Skin epidermis (tissue), 12 donors: ENCODE results near the gene CYP2A6.

ENCODE experiments used
- H3K27ac ChIP-seq, 21 experiments: fragments of 200-600 bp; sonication (generic) in 11 of 21; one replicate each; pipeline ENCODE4 v1.5.0; 2020; ENCODE audit warnings: mild to moderate bottlenecking in 3 of 21, inconsistent platforms in 2 of 21, moderate library complexity in 2 of 21
- H3K4me3 ChIP-seq, 7 experiments: fragments of 200-600 bp; sonication (generic) in 2 of 7; one replicate each; pipeline ENCODE4 v1.5.0; 2020; ENCODE audit warnings: inconsistent platforms in 2 of 7, mild to moderate bottlenecking in 2 of 7, moderate library complexity in 1 of 7

The CYP2A6 gene

DNA sequence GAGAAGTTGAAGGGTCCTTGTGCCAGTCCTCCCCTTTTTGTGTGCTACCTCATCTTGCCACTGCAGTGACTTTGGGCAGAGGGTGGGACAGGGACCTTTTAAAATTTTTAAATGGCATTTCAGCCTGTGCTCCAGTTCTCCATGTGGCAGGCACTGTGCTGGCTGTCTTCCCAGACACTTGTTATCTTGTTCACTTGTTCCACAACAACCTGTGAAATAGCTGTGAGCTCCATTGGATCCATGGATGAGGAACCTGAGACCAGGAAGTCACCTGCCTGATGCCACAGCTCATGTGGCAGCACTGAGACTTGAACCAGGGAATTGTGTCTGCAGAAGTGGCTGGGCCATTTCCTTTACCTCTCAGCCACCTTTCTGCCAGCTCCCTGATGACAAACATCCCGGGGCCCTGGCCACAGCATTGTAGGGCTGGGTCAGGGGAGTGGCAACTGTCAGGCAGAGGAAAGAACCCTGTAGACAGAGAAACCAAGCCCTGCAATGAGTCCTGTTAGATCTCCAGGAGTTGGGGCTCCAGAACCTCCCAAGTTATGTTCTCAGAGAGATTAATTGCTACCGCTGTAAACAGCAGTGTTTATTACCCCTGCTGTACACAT, 44.9 kb downstream of the CYP2A6 start:
- peak overlapping the region in 19 of 21 experiments; percentile 0 to 98 (median 80) for H3K27ac ChIP-seq
- no peak overlapping the region for H3K4me3 ChIP-seq

DNA sequence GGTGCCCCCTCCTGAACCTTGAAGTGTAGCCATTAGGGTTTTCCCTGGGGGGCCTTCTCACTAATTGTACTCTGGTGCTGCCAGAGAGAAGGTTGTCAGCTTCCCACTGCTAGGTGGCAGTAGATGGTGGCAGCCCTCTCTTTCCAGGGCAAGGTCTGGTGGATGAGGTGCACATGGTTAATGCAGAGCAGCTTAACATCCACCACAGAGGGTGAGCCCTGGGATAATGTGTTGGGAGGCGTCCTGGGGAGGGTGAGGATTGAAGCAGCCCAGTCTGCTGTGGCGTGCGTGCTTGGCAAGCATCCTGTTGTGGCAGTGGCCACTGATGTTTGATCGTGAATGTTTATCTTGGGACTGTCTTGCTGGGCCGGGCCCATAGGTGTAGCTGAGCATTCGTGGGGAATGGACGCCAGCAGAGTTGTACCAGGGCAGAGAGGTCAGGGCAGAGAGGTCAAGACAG, 45.4 kb downstream of the CYP2A6 start:
- peak overlapping the region in 18 of 21 experiments; percentile 0 to 98 (median 81) for H3K27ac ChIP-seq
- H3K4me3 ChIP-seq, result no peak overlapping the region

DNA sequence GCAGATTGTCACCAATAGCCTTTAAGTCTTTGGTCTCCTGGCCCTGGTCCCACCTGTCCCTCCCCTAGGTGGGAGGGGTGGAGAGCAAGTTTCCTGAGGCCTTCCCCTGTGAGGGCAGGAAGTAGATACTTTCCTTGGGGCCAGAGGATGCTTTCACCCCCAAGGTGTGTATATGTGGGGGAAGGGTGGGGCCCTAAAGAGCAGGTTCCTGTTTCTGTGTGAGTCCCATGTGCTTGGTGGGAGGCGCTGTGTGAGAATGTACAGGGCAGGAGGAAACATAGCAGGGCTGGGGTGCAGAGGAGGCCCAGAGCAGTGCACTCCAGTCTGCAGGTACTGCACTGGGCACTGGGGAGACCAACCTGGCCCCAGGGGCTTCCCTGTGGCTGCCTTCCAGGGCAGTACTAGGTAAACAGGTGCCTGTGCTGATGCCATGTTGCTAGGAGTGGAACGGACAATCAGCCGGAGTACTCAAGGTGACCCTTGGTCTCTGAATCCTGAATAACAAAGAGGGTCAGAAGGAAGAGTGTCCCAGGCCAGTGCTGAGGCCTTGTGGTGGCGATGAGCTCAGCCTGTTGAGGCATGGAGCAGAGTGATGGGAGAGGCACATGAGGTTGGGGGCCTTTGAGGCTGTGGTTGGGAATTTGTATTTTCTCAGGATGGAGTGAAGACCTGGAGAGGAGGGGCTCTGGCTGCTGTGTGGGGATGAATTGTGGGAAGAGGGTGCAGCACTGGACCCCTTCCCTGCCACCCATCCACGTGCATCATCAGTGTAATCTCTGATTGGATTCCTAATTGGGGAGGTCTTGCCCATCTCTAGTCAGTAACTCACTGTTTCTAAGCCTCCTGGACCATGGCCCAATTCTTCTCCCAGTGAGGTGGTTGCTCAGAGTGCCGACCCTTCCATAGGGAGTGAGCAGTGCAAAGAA, 46.1 kb downstream of the CYP2A6 start:
- Histone ChIP-seq H3K4me3 (no peak overlapping the region), H3K27ac (peak overlapping the region in 19 of 21 experiments; percentile 29 to 98 (median 80))

DNA sequence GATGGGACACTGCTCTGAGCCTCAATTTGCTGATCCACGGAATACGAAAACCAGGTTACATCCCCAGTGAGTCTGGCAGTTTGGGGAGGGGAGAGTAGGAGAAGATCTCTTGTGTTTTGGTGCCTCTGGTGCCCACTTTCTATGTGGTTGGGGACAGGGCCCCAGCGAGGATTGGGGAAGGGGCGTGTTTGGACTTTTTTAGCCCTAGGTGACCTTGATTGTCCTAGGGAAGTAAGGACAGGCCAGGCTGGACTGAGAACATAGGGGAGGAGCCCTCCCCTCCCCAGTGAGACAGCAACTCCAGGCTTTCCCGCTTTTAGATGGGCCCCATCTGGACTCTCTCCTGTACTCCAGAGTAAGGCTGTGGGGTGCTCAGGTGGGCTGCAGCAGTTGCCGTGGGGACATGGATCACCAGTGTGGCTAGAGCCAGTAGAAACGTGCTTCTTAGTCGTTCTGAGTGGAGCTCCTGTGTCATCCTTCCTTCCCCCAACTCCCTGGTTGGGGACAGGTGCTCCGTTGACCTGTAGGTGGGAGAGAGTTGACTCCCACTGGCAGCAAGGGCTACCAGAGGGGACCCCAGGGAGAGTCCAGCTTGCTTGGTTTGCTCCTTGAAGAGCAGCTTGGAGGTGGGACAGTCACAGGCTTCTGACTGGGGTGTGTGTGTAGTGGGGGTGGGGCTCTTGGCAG, 46.9 kb downstream of the CYP2A6 start:
- Histone ChIP-seq H3K27ac (peak overlapping the region in 19 of 21 experiments; percentile 29 to 98 (median 78)), H3K4me3 (peak overlapping the region in 1 of 7 experiments; percentile 13)

DNA sequence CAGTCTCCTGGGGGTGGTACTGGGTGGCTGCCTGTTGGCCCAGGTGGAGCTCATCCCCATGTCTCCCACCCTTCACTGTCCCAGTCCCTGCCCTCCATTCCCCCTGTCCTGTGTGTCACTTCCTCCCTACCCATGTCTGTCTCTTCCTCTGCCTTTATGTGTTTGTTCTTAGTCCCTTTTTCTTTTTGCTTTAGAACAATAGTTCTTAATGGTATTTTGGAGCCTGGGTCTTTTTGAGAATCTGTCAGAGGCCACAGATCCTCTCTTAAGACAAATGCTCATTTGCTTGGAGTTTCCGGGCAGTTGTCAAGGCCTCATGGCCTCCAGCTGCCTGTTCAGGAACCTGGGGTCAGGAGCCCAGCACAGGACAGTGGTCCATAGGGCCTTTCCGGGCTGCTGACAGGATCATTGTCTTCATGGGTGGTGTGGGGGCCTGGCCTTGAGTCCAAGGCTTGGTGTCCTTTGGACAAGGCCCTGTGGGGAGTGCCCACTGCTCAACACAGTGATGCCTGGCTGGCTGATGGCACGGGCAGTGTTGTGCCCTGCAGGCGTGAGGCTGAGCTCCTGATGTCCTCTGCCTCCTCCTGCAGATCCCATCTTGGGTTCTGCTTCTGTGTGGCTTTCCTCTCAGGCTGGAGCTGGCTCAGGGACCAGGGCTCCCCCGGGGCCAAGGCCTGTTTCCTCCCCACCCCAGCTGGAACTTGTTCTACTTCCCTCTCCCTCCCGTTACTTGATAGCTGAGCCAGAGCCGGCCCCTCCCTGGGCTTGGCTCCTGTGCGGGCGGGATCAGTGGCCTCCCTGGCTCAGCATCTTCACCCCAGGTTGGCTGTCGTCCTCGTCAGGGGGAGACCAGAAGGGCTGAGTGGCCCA, 47.7 kb downstream of the CYP2A6 start:
- peak overlapping the region in 2 of 7 experiments; percentile 13 to 18 for H3K4me3 ChIP-seq
- H3K27ac ChIP-seq, result peak overlapping the region in 20 of 21 experiments; percentile 29 to 98 (median 77)

DNA sequence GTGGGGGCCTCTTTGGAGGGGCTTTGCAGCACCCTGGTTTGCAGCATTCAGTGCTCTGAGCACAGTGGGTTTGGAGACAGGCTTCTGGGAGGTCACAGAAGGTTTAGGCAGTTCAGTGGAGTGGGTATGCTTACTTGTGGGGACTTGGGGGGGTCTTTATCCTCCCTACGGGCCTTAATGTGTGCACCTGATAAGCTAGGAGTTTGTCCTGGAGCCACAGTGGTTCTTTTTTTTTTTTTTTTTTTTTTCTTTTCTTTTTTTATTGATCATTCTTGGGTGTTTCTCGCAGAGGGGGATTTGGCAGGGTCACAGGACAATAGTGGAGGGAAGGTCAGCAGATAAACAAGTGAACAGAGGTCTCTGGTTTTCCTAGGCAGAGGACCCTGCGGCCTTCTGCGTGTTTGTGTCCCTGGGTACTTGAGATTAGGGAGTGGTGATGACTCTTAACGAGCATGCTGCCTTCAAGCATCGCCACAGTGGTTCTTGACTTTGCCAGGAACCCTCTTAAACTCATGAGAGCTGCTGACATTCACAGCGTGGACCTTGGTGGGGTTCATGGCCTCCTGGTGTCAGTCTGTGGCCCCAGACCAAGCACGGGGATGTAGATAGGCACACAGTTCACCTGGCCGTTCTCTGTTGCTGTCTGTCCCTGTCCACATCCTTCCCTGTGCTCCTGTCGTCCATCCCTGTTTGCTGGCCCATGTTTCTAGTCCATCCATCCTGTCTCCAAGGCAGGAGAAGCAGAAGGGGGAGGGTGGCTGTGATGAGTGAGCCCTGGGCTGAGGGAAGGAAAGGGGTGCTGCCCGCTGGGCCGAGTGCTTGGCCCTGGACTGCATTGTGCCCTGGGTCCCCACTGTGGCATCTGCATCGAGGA, 48.6 kb downstream of the CYP2A6 start:
- Histone ChIP-seq H3K4me3 (peak overlapping the region in 2 of 7 experiments; percentile 73 to 93), H3K27ac (peak overlapping the region in 18 of 21 experiments; percentile 34 to 99 (median 92))

DNA sequence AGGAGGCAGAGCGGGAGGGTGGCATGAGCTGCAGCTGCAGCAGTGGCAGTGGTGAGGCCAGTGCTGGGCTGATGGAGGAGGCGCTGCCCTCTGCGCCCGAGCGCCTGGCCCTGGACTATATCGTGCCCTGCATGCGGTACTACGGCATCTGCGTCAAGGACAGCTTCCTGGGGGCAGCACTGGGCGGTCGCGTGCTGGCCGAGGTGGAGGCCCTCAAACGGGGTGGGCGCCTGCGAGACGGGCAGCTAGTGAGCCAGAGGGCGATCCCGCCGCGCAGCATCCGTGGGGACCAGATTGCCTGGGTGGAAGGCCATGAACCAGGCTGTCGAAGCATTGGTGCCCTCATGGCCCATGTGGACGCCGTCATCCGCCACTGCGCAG, 49.3 kb downstream of the CYP2A6 start:
- peak overlapping the region in 5 of 7 experiments; percentile 69 to 96 (median 92) for H3K4me3 ChIP-seq

DNA sequence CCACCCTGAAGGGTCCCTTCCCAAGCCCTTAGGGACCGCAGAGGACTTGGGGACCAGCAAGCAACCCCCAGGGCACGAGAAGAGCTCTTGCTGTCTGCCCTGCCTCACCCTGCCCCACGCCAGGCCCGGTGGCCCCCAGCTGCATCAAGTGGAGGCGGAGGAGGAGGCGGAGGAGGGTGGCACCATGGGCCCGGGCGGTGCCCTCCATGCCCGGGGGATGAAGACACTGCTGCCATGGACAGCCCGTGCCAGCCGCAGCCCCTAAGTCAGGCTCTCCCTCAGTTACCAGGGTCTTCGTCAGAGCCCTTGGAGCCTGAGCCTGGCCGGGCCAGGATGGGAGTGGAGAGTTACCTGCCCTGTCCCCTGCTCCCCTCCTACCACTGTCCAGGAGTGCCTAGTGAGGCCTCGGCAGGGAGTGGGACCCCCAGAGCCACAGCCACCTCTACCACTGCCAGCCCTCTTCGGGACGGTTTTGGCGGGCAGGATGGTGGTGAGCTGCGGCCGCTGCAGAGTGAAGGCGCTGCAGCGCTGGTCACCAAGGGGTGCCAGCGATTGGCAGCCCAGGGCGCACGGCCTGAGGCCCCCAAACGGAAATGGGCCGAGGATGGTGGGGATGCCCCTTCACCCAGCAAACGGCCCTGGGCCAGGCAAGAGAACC, 49.8 kb downstream of the CYP2A6 start:
- H3K27ac ChIP-seq, result peak overlapping the region in 20 of 21 experiments; percentile 78 to 99 (median 97)

More for the DNA sequence above, 49.3 kb downstream of the CYP2A6 start:
- H3K27ac ChIP-seq, result peak overlapping the region in 18 of 21 experiments; percentile 7 to 99 (median 97)

DNA sequence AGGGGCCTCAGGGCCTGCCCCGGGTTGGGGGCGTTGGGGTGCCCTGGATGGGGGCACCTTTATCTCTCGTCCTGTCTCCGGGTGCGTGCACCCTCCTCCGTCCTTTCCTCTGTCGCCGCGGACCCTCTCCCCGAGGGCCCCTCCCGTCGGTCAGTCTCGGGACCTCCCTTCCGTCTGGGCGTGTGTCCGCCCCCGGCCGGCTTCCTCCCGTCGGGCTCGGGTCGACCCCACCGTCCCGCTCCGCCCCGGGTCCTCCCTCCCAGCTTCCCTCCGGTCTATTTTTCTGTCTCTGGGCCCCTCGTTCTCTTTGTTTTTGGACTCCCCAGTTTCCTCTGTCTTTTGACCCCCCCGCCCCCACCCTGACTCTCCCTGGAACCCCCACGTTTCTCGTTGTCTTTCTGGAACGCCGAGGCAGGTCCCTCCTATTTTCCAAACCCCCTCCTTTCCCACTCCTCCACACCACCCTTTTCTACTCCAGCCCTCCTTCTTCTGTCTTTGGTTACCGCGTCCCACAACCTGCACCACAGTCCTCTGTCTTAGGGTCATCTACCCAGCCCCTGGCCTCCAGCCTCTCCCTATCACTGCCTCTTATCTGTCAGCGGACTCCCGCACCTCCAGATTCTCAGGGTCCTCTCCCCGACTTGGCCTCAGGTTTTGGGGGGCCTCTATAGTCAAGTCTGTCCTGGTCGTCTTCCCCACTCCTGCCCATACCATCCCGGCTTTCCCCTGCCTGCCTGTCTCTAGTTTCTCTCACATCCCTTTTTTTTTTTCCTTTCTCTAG, 50.5 kb downstream of the CYP2A6 start:
- H3K27ac ChIP-seq, result peak overlapping the region; percentile 78 to 99 (median 97)
- H3K4me3 ChIP-seq, result peak overlapping the region; percentile 69 to 97 (median 93)

More for the DNA sequence above, 49.8 kb downstream of the CYP2A6 start:
- peak overlapping the region; percentile 69 to 97 (median 93) for H3K4me3 ChIP-seq

DNA sequence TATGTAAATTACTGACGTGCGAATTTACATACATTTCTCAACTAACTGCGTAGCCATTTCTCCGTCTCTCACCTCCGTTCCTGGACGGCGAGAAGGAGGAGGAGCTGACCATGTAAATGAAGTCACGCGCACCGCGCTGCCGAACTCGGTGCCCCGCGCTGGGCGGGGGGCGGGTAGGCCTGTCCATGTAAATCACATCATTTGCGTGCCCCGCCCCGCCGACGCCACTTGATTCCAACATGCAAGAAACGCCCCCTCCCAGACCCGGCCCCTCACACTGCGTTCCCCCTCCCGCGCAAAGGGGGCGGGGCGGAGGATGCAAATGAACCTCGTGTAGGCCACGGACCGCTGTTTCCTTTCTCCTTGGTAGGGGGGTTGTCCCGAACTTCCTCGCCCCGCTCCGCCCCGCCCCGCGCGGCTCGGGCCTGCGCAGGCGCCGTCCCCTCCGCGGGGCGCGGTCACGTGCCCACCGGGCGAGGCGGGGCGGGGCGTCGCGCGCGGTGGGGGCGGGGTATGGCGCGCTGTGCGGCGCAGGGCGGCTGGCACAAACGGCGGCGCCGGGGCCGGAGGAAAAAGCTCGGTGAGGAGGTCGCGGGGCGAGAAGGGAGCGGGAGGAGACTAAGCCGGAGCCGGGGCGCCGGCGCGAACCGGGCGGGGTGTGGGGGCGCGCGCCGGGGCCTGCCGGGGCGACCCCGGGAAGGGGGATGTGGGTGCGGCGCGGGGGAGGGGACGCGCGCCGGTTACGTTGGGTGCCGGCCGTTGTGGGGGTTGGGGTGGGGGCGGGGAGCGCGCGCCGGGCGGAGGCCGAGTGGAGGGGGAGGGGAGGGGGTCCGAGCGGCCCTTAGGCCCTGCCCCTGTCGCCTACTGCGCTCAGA, 51.3 kb downstream of the CYP2A6 start, which contains the start of gene EGLN2:
Gene EGLN2, plus strand, starts transcription at position 509 of the 875 bp plus-strand sequence. CDS start 1,382 bp downstream, outside the sequence.
- Histone ChIP-seq H3K27ac (peak within 1 kb of the TSS; percentile 78 to 99 (median 97)), H3K4me3 (peak within 1 kb of the TSS; percentile 69 to 97 (median 93))

DNA sequence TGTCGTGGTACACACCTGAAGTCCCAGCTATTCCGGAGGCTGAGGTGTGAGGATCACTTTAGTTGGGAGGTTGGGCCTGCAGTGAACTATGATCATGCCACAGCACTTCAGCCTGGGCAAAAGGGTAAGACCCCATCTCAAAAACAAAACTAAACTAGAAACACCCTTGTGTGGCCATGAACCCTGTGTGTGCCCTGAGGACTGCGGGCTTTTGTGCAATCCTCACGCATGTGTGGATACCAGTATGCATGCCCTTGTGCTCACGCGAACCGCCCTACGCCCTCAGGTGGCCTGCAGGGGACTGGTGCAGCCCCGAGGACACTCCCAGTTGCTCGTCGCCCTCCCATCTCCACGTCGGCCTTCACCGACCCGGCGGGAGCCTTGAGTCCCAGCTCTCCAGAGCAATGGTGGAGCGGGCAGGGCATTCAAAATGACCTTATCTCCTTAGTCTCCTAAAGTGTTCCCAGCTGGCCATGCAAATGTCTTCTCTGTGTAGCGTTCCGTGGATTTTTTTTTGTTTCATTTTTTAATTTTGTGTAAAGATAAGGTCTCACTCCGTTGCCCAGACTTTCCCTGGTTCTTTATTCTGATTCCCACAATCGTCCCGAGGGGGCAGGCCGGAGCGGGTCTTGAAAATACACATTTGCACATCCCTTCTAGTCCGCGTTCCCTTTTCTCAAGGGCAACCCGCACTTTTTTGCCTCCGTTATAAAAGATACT, 52.1 kb downstream of the CYP2A6 start:
- Histone ChIP-seq H3K4me3 (peak overlapping the region; percentile 69 to 97 (median 93)), H3K27ac (peak overlapping the region in 20 of 21 experiments; percentile 1 to 99 (median 86))

DNA sequence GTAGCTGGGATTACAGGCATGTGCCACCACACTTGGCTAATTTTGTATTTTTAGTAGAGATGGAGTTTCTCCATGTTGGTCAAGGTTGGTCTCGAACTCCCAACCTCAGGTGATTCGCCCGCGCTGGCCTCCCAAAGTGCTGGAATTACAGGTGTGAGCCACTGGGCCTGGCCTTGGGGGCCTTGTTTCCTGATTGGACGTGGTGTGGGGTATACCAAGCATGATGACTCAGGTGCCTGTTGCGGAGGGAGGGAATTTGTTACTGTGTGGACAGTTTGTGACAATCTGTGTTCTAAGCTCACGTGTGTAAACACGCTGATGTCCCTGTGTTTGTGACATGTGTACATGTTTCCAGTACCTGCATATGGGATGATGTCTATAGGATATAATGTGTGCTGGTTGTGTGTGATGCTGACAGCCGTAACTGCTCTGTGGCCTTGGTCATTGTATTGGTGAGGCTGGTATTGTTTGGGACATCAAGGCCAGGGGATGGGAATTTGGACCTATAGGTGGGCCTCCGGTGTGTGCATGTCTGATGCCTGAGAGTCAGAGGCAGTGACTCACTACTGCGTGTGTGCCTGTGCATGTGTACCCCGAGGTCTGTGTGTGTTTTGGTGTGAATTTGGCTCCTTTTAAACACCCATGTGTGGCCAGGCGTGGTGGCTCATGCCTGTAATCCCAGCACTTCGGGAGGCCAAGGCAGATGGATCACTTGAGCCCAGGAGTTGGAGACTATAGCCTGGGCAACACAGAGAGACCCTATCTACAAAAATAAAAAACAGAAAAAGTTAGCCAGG, 52.9 kb downstream of the CYP2A6 start:
- H3K4me3 ChIP-seq, result peak overlapping the region in 3 of 7 experiments; percentile 73 to 97 (median 93)
- H3K27ac ChIP-seq, result peak overlapping the region in 17 of 21 experiments; percentile 1 to 99 (median 87)
